Activated T-cell treated with anti-CD3 and anti-CD28 coated beads for 24 hours (primary cell): ENCODE data around the gene IFNL3.

Source experiments
- DNase-seq: peaks from one replicate; pipeline ENCODE4 v3.0.0-alpha.2; 2020; ENCODE audit warnings: low read depth

Gene IFNL3

GRCh38 chr19:39193803-39194202, 51.0 kb downstream of the IFNL3 start:
- DNase-seq, result no peak
